Inferior parietal cortex (tissue), 1 donor: Measurements from ENCODE around the gene HUS1.

ENCODE experiments used
- DNase-seq: peaks from one replicate; pipeline ENCODE4 v3.0.0-alpha.2; 2016; ENCODE audit errors: extremely low spot score

The HUS1 gene

DNA sequence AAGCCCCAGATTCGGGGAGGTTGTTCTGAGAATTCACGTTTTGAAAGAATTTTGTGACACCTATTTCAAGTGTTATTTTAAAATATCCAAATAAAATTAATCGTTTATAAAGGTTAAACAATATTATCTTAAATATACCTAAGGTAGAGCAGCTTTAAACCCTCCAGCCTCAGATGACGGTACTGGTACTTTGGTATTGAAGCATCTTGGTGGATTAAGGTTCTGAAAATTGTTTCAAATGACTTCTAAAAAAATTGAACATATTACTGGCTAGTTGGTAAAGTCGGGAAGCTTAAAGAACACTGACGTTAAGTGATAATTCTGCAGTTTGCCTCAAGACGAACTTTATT, 392 bp upstream of the HUS1 start:
- DNase-seq: no peak

DNA sequence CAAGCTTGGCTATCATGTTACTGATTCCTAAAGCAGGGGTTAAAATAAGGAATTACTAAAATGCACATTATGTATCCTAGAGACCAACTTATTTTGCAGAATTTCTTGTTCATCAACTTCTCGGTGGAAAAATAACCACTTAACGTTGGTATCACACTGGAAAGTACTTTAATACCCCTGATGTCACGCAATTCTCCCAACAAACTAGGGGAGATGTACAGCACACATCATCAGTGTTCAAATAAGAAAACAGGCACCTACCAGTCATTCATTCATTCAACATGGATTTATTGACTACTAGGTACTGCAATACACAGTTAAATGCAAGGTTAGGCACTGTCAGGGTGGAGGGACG, 648 bp downstream of the HUS1 start:
- no peak for DNase-seq

DNA sequence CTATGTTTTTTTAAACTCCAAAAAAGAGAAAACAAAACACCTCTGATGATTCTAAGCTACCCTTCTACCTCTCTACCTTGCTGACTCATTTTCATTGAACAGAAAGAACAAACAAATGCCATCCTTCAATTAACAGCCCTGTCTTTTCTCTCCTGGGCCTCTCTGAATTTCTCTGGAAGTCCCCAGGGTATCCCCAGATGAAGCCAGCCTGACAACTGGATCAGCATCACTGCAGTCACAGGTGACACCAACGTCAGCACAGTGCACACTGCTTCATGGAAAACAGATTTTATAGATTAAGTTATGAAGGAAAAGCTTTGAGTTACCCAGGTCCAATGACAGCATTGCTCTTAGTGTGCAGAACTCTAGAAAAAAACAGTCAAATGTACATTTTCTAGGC, 5.7 kb downstream of the HUS1 start:
- DNase-seq: no peak

DNA sequence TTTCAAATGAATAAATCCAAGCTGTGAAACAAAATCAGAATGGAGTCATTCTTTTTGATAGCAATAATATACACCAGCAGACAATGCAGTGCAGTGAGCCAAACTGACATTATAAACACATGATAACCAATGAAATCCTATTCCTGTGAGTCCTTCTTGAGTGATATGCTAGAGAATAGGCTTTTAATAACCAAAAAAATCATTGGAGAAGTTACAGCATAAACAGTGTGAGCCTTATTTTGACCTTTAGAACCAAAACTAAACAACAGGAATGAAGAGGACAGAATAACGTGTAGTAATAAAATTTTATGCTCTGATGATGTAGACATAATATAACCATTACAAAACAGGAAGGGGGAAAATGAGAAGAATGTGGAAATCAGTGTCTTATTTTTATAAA, 8.7 kb downstream of the HUS1 start:
- DNase-seq: no peak

DNA sequence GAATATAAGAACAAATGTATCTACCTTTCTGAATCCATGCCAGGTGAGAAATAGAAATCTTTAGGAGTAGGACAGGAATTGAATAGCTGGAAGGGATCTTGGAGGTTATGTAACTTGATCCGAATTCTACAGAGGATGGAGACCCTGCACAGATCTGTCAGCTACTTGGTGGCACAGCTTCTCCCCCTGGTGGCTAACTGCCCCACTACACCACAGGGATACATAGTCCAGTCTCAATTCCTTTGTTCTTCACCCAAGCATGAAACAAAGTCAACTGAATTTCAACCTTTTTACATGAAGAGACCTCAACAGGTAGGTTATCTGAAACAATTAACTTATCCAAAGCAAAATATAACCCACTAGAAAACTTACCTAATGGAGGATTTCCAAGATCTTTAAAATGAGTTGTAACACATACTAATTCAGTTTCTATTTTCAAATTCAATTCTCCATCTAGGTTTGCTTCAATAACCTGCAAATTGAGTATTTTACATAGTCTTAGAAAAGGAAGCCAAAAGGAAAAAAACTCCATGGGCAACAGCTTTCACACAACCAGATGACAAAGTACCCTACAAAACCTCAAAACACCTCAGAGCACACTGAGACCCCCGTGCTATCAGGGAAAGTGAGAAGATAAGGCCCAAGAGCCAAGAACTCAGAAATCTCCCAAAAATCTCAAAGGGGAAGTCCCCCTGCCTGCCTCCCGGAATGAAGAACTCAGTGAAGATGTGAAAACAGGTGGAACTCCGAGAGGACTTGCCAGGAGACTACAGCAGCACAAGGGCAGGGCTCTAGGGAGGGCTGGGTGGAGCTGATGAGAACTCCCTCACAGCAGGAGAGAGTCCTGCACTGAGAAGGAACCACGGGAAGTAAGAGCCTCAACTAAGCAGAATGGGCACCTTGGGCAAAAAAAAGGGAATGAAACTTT, 10.3 kb downstream of the HUS1 start:
- peak; percentile 72 for DNase-seq

DNA sequence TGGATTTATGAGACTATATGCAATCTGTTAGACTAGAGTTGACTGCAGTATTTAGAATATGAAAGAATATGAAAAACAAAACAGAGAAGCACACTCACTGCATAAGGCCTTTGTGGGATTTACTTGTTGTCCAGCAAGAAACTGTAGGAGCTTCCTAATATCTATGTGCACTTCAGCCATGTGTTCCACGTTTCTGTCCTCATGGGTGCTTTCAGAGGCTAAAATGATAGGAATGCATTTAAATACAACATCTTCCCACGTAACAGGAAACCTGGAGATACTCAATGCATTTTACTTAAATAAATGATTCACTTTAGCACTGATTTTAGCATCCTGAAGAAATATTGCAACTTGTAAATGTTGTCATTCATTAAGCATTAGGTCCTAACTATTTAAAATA, 11.7 kb downstream of the HUS1 start:
- DNase-seq: no peak

DNA sequence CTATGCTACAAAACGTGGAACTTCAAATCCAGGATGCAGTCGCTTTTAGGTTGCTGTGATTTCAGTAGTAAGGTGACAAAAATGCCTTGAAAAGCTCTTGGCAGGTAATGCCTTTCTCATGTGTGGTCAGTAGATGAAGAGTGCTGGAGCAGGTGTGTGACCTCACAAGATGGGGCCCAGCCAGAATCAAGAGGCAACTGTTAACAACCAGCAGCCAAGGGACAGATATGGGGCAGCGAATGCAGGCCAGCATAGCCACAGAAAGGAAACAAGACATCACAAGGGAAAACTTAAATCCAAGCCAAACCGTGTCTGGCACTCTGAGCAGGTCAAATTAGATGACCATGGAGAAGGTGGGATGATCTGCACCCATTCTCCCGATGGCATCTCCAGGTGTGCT, 12.3 kb downstream of the HUS1 start:
- DNase-seq: no peak

DNA sequence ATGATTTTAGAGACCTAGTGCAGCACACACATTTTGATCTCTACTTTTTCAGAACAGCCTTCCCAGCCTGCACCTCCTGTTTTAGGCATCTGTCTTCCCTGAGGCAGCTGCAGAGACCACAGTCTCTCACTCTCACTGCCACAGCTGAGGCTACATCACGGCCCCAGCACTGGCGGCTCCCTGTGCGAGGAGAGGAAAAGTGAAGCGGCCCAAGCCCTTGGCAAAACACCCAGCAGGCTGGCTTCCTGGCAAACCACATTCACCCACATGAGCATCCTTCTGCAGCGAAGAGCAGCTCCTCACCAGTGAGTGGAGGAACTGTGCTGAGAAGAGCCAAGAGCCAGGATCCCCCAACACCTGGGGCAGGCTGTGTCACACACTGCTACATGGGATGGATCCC, 14.0 kb downstream of the HUS1 start:
- DNase-seq: no peak

DNA sequence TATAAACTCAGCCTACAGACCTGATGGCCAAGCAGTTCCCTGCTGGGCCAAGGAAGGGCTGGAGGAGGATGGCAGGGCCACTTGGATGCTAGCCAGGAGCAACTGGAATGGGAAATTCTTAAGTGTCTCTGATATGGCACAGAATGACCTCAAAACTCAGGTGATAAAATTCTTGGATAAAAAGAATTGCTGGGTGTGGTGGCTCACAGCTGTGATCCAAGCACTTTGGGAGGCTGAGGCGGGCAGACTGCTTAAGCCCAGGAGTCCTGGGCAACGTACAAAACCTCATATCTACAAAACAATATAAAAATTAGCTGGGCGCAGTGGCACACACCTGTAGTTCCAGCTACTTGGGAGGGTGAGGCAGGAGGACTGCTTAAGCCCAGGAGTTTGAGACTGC, 17.2 kb downstream of the HUS1 start:
- no peak for DNase-seq

DNA sequence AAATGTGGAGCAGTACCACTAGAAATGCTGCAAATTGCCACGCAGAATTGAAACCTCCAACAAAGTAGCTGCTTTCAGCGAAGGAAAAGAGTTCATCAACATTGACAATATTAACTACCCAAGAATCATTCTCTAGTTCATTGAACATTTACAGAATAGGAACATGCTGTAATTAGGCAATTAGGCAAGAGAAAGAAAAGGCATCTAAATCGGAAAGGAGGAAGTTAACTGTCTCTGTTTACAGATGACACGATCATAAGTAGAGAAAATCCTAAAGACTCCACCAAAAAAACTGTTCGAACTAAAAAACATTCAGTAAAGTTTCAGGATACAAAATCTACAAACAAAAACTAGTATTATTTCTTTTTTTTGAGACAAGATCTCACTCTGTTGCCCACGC, 22.3 kb downstream of the HUS1 start:
- DNase-seq: no peak

DNA sequence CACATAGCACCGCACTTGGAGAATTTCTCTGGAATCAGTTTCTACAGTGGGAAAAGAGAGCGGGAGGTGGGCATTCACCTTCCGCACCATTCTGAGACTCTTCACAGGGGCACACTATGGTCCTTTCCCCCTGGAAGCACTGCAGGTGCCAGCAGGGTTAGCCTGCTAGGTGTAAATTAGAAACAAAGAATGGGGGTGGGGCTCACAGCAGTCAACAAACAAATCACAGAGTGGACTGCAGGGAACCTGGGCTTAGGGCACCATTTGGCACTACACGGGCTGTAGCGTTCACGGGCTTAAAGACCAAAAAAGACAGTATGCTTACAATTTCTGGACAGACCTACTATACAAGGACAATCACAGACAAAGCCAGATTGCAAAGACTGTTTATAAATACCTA, 23.2 kb downstream of the HUS1 start:
- DNase-seq: no peak

DNA sequence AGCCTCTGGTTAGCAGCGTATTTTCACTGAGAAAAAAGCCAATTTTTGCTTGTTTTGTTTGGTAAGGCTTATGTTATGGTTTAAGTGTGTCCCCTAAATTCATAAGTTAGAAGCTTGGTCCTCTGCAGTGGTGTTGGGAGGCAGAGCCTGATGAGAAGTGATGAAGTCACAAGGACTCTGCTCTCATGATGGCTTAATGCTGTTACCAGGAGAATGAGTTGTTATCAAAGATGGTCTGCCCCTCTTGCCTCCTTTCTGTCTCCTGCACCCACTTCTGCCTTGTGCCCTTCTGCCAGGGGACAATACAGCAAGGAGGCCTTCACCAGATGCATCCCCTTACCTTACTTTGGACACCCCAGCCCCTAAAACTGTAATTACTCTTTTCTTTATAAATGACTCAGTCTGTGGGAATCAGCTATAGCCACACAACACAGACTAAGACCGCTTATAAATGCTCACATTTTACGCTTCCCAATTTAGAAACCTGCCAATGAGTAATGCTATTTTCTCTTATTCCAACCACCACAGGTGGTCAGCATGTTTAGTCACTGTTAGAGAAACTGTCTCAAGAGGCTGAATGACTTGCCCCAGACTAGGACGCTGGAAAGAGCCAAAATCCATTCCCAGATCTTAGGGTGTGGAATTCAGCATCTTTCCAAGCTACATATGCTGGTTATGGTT, 25.0 kb downstream of the HUS1 start:
- DNase-seq: no peak

DNA sequence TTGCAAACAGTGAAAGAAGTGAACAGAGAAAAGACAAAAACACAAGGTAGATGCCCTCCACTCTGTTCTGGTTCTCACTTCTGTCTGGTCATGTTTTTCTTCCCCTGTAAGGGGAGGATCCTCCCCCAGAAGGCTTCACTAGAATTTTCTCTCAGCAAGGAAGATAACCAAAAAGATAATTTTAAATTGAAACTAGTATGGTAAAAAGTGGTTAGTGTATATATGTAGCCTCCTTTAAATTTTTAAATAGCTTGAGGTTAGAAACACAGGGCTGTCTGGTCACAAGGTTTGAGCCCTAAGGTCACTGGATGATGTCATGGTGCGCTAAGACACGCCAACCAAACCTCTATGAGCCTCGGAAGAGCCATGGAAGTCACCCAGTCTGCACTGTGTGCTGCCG, 25.6 kb downstream of the HUS1 start:
- DNase-seq: no peak

DNA sequence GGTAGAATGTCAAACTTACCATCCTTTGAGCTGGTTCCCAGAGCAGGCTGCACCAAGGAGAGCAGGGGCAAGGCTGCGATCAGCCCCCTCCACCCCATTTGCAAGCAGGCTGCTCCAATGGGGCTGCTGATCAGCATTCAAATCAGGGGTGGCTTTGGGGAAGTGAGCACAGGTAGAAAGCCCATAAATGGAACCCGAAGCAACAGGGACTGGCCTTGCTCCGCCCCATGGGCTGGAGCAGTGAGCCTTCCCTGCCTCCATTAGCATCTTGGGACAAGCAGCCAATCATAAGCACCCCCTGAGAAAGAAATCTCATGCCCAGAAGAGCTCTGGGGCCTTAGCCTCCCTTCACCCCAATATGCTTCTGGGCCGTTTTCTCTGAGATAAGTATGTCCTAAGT, 27.2 kb downstream of the HUS1 start:
- no peak for DNase-seq

DNA sequence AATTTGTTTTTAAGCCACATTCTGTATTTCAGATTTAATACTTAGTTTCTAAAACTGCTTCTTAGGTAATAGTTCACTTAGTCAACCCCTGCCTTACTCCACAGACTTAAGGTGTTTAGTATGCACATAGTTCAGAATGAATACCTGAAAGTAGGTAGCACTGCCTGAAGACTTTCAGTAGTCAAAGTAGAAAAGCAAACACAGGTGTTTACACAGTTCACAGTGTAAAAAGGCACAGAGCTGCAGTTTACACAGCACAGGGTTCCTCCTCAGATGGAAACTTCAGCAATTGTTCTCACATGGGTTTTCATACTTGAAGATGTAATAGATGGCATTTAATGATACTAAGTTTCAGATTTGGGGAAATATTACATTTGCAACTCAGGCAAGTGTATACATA, 28.0 kb downstream of the HUS1 start:
- no peak for DNase-seq

DNA sequence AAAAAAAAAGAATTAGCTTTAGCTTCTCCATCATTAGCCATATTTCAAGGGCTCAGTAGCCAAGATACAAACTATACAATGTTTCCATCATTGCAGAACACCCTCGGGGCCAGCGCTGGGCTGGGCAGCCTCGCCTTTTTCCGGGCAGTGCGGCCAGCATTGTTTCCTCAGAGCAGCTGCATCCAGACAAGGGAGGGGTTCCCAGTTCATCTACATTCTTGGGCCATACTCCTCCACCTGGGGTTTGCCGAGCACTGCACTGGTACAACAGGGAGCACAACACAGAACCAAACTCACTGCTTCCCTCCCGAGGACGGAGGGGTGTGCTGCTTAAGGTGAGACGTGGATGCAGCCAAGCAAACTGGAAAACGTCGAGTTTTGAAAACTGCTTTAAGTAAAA, 28.7 kb downstream of the HUS1 start:
- DNase-seq: no peak

DNA sequence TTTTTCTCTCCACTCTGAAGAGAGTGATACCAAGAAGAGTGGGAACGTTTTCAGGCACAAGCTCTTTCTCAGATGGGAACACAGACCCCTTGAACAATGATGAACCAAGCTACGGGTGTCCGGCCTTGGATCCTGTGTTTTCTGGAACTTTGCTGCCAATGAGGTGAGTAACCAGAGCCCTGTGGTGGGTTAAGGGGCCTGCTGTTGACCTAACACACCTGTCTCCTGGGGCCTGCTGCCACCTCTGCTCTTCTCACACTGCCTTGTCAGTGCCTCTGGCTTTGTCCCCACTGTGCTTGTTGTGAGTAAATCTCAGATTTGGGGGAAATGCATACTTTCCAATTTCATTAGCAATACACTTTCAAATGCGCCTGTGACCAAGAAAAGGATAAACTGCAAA, 29.7 kb downstream of the HUS1 start:
- DNase-seq: no peak

DNA sequence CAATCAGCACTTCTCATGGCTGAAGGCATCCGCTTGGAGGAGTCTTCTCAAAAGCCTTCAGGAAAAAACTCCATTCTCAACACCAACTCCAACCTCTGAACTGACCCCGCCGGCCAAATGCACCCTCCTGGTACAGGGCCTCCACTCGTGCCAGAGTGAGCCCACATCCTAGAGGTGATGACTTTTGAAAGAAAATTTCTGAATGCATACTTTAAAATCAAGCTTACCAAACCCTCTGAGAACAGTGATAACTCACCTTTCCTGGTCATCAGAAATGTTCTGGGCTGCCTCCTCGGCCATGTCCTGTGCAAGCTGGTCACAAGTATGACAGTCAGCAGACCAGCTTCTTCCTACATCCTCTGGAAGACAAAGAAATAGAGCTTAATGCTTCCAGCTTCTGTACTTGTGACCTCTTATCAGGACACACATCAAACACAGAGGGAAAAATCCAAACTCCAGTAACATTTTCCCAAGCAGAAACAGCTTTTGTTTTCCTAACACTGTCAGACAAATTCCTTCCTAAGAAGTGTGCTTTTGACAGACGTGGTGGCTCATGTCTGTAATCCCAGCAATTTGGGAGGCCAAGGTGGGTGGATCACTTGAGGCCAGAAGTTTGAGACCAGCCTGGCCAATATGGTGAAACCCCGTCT, 31.1 kb downstream of the HUS1 start, which contains the start of gene PKD1L1:
PKD1L1 (minus strand) TSS at position 326 of the 650 bp plus-strand sequence; CDS start at position 300, 26 bp downstream.
- no peak for DNase-seq

DNA sequence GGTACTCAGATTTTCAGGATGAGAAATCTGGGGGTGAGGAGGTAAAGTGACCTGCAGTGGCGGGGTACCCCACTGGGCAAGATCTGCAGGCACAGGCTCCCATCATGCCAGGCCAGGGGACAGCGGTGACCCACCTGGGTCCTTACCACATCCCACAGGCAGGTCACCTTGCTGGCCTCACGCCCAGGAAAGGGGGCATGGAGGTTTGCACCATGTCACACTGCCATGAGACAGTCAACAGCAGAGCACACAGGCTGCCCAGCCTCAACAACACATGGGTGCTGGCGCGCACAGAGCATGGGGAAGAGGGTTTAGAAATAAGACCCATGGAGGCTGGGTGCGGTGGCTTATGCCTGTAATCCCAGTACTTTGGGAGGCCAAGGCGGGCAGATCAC, 32.1 kb downstream of the HUS1 start:
- DNase-seq: no peak

DNA sequence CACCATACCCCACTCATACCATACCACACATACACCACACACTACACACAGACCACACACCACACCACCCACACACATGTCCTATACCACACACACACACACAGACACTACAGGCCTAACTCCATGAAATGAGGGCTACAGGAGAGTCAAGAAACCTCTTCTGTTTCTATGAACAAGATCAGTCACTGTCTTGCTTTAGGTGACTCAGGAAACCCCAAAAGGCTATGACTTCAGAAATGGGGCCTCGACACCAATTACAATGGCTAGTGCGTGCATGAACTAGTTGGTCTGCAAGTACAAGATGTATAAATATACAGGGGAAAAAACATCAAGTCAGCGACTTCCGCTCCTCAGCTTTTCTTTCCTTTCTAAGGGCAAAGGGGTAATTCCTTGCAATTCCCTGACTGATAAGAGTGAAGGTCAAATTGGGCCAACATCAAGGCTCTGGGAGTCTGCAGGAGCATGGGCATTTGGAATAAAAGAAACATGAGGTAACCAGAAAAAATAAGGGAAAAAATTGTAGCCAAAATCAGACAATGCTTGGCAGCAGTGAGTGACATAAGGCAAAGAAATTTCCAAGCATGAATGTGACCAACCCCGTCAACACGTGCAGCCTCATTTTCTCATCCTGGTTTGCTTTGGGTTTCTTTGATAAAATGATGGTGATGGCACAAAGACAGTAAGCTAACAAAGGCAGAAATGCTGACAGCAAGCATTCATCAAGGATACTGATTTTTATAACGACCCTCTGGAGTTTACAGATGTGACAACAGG, 32.6 kb downstream of the HUS1 start:
- DNase-seq: no peak

DNA sequence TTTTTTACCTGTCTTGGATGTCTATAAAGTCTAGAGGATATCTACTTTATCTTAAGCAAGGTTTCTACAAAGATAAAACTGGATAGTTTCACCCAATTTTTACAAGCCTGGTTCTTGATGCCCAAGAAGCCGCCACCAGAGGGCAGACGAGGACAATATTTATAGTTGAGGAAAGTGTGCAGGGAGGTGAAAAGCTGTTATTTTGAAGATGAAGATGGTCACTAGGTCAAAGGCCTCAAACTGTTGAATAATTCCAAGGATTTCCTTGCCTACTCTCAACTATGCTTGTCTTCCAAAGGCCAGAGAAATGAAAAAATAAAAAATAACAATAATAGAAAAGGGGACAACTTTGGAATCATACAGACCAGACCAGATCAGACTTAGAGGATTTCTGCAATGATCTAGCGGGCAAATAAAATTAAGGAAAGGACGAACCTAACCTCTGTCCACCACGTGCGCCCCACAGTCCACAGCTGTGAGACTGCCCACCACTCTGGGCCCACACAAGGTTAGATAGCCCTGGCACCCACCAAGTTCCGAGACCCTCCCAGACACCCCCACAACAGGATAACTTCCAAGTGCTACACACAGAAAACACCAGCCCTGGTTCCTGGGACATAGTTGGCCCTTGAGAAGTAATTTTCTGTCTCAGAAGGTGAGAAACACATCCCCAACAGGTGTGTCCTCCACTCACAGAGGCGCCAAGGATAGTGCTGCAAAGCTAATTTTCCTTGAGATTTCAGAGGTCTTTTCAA, 34.0 kb downstream of the HUS1 start:
- peak; percentile 91 for DNase-seq
